B cell (primary cell): Measurements from ENCODE around the gene AFF1. TPM values are rescaled to one million over a fixed set of nuclear protein-coding genes. Genes with fewer than 3 reads are reported as not detected.

Experiments
- ATAC-seq: fragments of 200-7000 bp; cut with Tn5 transposase; one replicate; pipeline ENCODE4 v1.10.0; 2021; ENCODE audit warnings: low read depth, mild to moderate bottlenecking, moderate number of reproducible peaks, moderate library complexity
- CTCF ChIA-PET: fragments of 350-600 bp; sonication (Branson Sonifier 250); formaldehyde crosslinking; loops from one replicate; lab custom pipeline; 2021; ENCODE audit warnings: antibody characterized with exemption, inconsistent platforms; lab: Charles Lee
- POLR2A ChIA-PET: fragments of 350-600 bp; sonication (Branson Sonifier 250); formaldehyde crosslinking; loops from one replicate; lab custom pipeline; 2021; ENCODE audit warnings: antibody characterized with exemption; lab: Charles Lee
- DNase-seq: peaks from one replicate; pipeline ENCODE4 v3.0.0; 2013
- H2AFZ ChIP-seq: 2 replicates; pipeline ENCODE4 v1.6.1; 2012; ENCODE audit warnings: mild to moderate bottlenecking, low read depth, low read length; ENCODE audit not compliant: insufficient read depth, poor library complexity, severe bottlenecking
- H3K27ac ChIP-seq, 2 donors: 1 replicate in 1 of 2; 2 replicates in 1 of 2; pipeline ENCODE4 v1.5.1; 2012 to 2013; ENCODE audit warnings: low read length in 2 of 2, mild to moderate bottlenecking in 2 of 2, moderate library complexity in 1 of 2
- H3K27me3 ChIP-seq, 4 experiments: fragments of 200-600 bp in 1 of 4; sonication (generic) in 1 of 4; replicated peaks in 1 of 4; 1 replicate in 2 of 4; 2 replicates in 2 of 4; pipeline versions ENCODE4 v1.6.1 to v1.7.0; 2013 to 2016; ENCODE audit warnings: low read length in 3 of 4, mild to moderate bottlenecking in 2 of 4, mixed read lengths in 1 of 4, moderate library complexity in 1 of 4; ENCODE audit not compliant: insufficient read depth in 4 of 4, control insufficient read depth in 3 of 4; ENCODE audit errors: control extremely low read depth in 1 of 4
- H3K36me3 ChIP-seq, 2 experiments: replicated peaks in 1 of 2; 1 replicate in 1 of 2; 2 replicates in 1 of 2; pipeline versions ENCODE4 v1.6.1 to v1.7.1; 2013; ENCODE audit warnings: low read length in 1 of 2; ENCODE audit not compliant: insufficient read depth in 2 of 2, control insufficient read depth in 1 of 2; ENCODE audit errors: control extremely low read depth in 1 of 2, extremely low read depth in 1 of 2
- H3K4me1 ChIP-seq, 2 donors: fragments of 200-600 bp in 1 of 2; sonication (generic) in 1 of 2; 1 replicate in 1 of 2; 2 replicates in 1 of 2; pipeline versions ENCODE4 v1.5.1 to v1.6.1; 2013 to 2017; ENCODE audit warnings: low read length in 2 of 2; ENCODE audit not compliant: control insufficient read depth in 2 of 2, insufficient read depth in 2 of 2
- H3K4me2 ChIP-seq: replicated peaks from 2 replicates; pipeline ENCODE3; 2012; ENCODE audit warnings: mild to moderate bottlenecking, low read depth, low read length; ENCODE audit not compliant: poor library complexity, severe bottlenecking
- H3K4me3 ChIP-seq, 5 experiments: fragments of 200-600 bp in 1 of 5; sonication (generic) in 1 of 5; 1 replicate in 3 of 5; 2 replicates in 2 of 5; pipeline versions ENCODE4 v1.5.1 to v1.7.0; 2011 to 2016; ENCODE audit warnings: low read length in 4 of 5, mild to moderate bottlenecking in 4 of 5, low read depth in 2 of 5, control low read depth in 1 of 5, moderate library complexity in 1 of 5; ENCODE audit not compliant: insufficient read depth in 1 of 5; ENCODE audit errors: control extremely low read depth in 1 of 5, extremely low read depth in 1 of 5
- H3K79me2 ChIP-seq: fragments of 200-600 bp; sonication (generic); one replicate; pipeline ENCODE4 v1.6.0; 2016; ENCODE audit warnings: low read length; ENCODE audit not compliant: control insufficient read depth, insufficient read depth
- H3K9ac ChIP-seq: fragments of 200-600 bp; sonication (generic); 2 replicates; pipeline ENCODE4 v1.6.1; 2017; ENCODE audit warnings: mild to moderate bottlenecking, low read length, moderate library complexity
- H3K9me3 ChIP-seq, 3 donors: one replicate each; pipeline versions ENCODE4 v1.6.1 to v1.7.1; 2013; ENCODE audit warnings: low read length in 2 of 3; ENCODE audit not compliant: control insufficient read depth in 2 of 3, insufficient read depth in 1 of 3; ENCODE audit errors: control extremely low read depth in 1 of 3
- H4K20me1 ChIP-seq: 2 replicates; pipeline ENCODE4 v1.6.0; 2012; ENCODE audit warnings: mild to moderate bottlenecking, low read length; ENCODE audit not compliant: insufficient read depth, control insufficient read depth, poor library complexity, severe bottlenecking
- H3K27ac Mint-ChIP-seq: one replicate; pipeline ENCODE4 v1.8.0; 2021; ENCODE audit warnings: mixed read lengths
- H3K27me3 Mint-ChIP-seq: one replicate; pipeline ENCODE4 v1.8.0; 2021; ENCODE audit warnings: mixed read lengths
- H3K4me1 Mint-ChIP-seq: one replicate; pipeline ENCODE4 v1.8.0; 2021; ENCODE audit warnings: mixed read lengths
- H3K4me3 Mint-ChIP-seq: one replicate; pipeline ENCODE4 v1.8.0; 2021; ENCODE audit warnings: mixed read lengths
- H3K9me3 Mint-ChIP-seq: one replicate; pipeline ENCODE4 v1.8.0; 2022; ENCODE audit warnings: mixed read lengths; ENCODE audit not compliant: insufficient read depth
- CTCF ChIP-seq: fragments of 200-600 bp; IDR thresholded peaks from one replicate; pipeline ENCODE4 v1.8.0; 2022; ENCODE audit warnings: antibody characterized with exemption, mild to moderate bottlenecking
- EZH2 ChIP-seq: IDR thresholded peaks from 2 replicates; pipeline ENCODE4 v1.6.1; 2012; ENCODE audit warnings: borderline replicate concordance, low read depth, mild to moderate bottlenecking, moderate library complexity, low read length; ENCODE audit not compliant: insufficient read depth, poor library complexity, severe bottlenecking
- WGBS: methylation state at CpG from one replicate; pipeline ENCODE4 v1.1.5; 2013; ENCODE audit warnings: missing lambda C conversion rate; ENCODE audit not compliant: insufficient coverage; 5-methylcytosine and 5-hydroxymethylcytosine counted together
- intact Hi-C: fragments of 100-400 bp; cut with micrococcal nuclease; formaldehyde crosslinking; loops from one replicate; pipeline ENCODE4 v1.10.0; 2022
- polyA plus RNA-seq: library from polyadenylated mRNA; depleted of rRNA; stranded (reverse); fragments of >200 nt; gene quantifications from 2 replicates; pipeline ENCODE4 v1.2.3, GENCODE V29; 2012
- total RNA-seq, 2 donors: library from RNA; stranded (reverse); fragments of 120-200 nt in 1 of 2; gene quantifications; 1 replicate in 1 of 2; 2 replicates in 1 of 2; pipeline versions ENCODE4 v1.2.3 to v1.2.4, GENCODE V29; 2013 to 2022

The AFF1 gene
- total and polyA plus RNA-seq, 2 donors (not counting 1 experiment from before 2014, with no cell fraction given) = 15.3 to 135 TPM

DNA sequence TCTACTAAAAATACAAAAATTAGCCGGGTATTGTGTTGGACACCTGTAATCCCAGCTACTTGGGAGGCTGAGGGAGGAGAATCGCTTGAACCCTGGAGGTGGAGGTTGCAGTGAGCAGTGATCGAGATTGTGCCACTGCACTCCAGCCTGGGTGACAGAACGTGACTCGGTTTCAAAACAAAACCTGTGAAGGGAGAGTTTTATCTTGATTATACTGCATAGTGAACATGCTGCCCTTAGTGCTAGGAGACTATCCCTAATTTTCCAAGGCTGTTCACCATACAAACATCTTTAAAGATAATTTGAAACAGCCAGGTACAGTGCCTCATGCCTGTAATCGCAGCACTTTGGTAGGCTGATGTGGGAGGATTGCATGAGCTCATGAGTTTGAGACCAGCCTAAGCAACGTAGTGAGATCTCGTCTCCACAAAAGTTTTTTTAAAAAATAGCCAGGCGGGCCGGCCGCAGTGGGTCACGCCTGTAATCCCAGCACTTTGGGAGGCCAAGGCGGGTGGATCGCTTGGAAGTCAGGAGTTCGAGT is 6.2 kb downstream of the AFF1 start:
- Histone ChIP-seq H3K27me3 (no peaks in the 10 kb centered on the region), H4K20me1 (peaks cover 34% of the 10 kb centered on the region), H3K4me2 (peak overlapping the region; percentile 64), H3K79me2 (peaks cover 90% of the 10 kb centered on the region), H3K36me3 (peaks cover 0 to 3% of the 10 kb centered on the region in 2 experiments), H3K27ac (no peak overlapping the region), H2AFZ (no peak overlapping the region), H3K9ac (no peak overlapping the region), H3K4me3 (no peak overlapping the region), H3K4me1 (peaks cover 67 to 72% of the 10 kb centered on the region in 2 donors), H3K9me3 (no peaks in the 10 kb centered on the region)
- Mint-ChIP-seq H3K4me1 (peaks cover 69% of the 10 kb centered on the region), H3K27me3 (no peaks in the 10 kb centered on the region), H3K4me3 (no peak overlapping the region), H3K27ac (no peak overlapping the region), H3K9me3 (no peaks in the 10 kb centered on the region)
- DNase-seq (no peak), ATAC-seq (no peak)
- intact Hi-C loops = no loop called here
- WGBS = 87% methylated on average over 10 of the region's 15 CpGs
- CTCF ChIA-PET = interaction anchor here (0.6 to 8.5 kb wide), 5 partner anchors 18 to 152 kb away, joined by 3 to 109 read pairs (median 83); no protein-coding TSS in a partner anchor
- TF ChIP-seq CTCF = no peak
- no peak for TF ChIP-seq EZH2
- POLR2A ChIA-PET = no interaction called here

- Histone ChIP-seq H3K9ac (no peak overlapping the region), H3K9me3 (no peaks in the 10 kb centered on the region), H3K79me2 (peaks cover 93% of the 10 kb centered on the region), H4K20me1 (peaks cover 37% of the 10 kb centered on the region), H3K36me3 (peaks cover 0 to 4% of the 10 kb centered on the region in 2 experiments), H3K4me2 (no peak overlapping the region), H2AFZ (no peak overlapping the region), H3K27me3 (no peaks in the 10 kb centered on the region), H3K27ac (no peak overlapping the region), H3K4me1 (peaks cover 55 to 71% of the 10 kb centered on the region in 2 donors), H3K4me3 (no peak overlapping the region)
- Mint-ChIP-seq H3K4me1 (peaks cover 66% of the 10 kb centered on the region), H3K4me3 (no peak overlapping the region), H3K27me3 (no peaks in the 10 kb centered on the region), H3K27ac (no peak overlapping the region), H3K9me3 (no peaks in the 10 kb centered on the region)
- WGBS = no CpG with 5 or more reads among the region's 1 CpG
- TF ChIP-seq EZH2 (no peak), CTCF (no peak)
- no peak for DNase-seq
- intact Hi-C loops = no loop called here
- ChIA-PET POLR2A (no interaction called here), CTCF (interaction anchor here (1.1 to 1.5 kb wide), 3 partner anchors 18 to 152 kb away, joined by 3 to 7 read pairs (median 3); no protein-coding TSS in a partner anchor)
- ATAC-seq = no peak
Observed at GRCh38 chr4:86942185-86942666, 7.4 kb downstream of the AFF1 start.
